Activated naive CD4-positive, alpha-beta T cell treated with anti-CD3 and anti-CD28 coated beads, Interleukin-2, amount 50 U/mL, for 24 hours (primary cell): ENCODE results near the gene TLCD2.
A peak's percentile ranks its signal among the peaks of the same experiment; 100 is the strongest.
"Not testable (repeated sequence)": the region's sequence is repeated elsewhere in the genome, so short reads cannot be mapped to it uniquely, and the experiment has no call there.

Source experiments
- H3K27ac Mint-ChIP-seq: one replicate; pipeline ENCODE4 v1.8.0; 2021; ENCODE audit warnings: mild to moderate bottlenecking, mixed read lengths
- H3K27me3 Mint-ChIP-seq: one replicate; pipeline ENCODE4 v1.8.0; 2021; ENCODE audit warnings: mixed read lengths
- H3K36me3 Mint-ChIP-seq: one replicate; pipeline ENCODE4 v1.8.0; 2021; ENCODE audit warnings: mixed read lengths
- H3K4me1 Mint-ChIP-seq: one replicate; pipeline ENCODE4 v1.8.0; 2021; ENCODE audit warnings: mixed read lengths
- H3K4me3 Mint-ChIP-seq: one replicate; pipeline ENCODE4 v1.8.0; 2021; ENCODE audit warnings: mild to moderate bottlenecking, mixed read lengths
- H3K9me3 Mint-ChIP-seq: one replicate; pipeline ENCODE4 v1.8.0; 2021; ENCODE audit warnings: mixed read lengths

TLCD2 gene

DNA sequence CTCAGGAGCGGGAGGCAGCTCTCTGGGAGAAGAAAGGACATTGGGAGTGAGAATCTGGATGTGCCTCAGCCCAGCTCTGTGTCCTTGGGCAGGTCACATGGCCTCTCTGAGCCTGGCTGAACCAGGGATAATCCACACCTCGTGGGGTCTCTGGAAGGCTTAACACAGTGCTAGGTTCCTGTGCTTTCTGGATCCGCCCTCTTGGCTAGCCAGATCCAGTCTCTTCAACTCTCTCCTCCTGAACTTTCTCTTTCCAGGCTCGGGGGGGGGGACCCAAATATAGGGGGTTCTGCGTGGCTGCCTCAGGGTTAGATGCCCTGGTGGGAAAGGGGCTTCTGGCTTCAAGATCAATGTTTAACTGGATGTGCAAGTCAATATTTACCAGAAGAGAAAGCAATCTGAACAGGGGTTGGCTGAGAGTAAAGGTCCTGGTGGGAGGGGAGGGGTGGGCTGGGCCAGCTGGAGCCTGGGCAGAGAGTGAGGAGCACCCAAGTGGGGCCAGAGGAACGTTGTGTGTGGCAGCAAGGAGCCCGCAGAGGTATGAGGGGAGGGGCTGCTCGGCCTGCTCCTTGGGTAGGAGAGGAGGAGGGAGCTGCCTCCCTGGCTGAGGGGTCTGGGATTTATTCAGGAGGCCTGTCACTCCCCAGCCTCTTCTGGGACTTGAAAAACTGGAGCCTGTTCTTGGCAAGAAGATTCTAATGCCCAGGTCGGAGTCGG is 32.4 kb upstream of the TLCD2 start, which contains the start of gene SERPINF2:
SERPINF2 (plus strand) TSS at position 501 of the 717 bp plus-strand sequence. CDS start 2,125 bp downstream, outside the sequence.
- H3K9me3 Mint-ChIP-seq, result no peaks in the 10 kb centered on the region
- H3K4me3 Mint-ChIP-seq, result no peak within 1 kb of the TSS
- no peaks in the 10 kb centered on the region for H3K27me3 Mint-ChIP-seq
- H3K36me3 Mint-ChIP-seq, result no peaks in the 10 kb centered on the region
- no peaks in the 10 kb centered on the region for H3K4me1 Mint-ChIP-seq
- no peak within 1 kb of the TSS for H3K27ac Mint-ChIP-seq

DNA sequence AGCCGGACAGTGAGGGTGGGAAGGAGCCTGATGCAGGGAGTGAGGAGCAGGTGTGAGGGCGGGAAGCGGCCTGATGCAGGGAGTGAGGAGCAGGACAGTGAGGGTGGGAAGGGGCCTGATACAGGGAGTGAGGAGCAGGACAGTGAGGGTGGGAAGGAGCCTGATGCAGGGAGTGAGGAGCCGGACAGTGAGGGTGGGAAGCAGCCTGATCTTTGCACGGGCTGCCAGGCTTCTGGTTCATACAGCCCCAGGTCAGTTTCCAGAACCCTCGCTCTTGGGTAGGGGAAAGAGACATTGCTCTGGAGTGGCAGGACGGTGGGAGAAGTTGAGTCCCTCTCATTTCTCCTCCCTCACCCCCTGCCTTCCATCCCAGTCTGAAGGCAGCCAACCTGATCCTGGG is 31.7 kb upstream of the TLCD2 start:
- not testable (repeated sequence) for H3K36me3 Mint-ChIP-seq, H3K27me3 Mint-ChIP-seq, H3K27ac Mint-ChIP-seq, H3K4me1 Mint-ChIP-seq, H3K4me3 Mint-ChIP-seq, H3K9me3 Mint-ChIP-seq

DNA sequence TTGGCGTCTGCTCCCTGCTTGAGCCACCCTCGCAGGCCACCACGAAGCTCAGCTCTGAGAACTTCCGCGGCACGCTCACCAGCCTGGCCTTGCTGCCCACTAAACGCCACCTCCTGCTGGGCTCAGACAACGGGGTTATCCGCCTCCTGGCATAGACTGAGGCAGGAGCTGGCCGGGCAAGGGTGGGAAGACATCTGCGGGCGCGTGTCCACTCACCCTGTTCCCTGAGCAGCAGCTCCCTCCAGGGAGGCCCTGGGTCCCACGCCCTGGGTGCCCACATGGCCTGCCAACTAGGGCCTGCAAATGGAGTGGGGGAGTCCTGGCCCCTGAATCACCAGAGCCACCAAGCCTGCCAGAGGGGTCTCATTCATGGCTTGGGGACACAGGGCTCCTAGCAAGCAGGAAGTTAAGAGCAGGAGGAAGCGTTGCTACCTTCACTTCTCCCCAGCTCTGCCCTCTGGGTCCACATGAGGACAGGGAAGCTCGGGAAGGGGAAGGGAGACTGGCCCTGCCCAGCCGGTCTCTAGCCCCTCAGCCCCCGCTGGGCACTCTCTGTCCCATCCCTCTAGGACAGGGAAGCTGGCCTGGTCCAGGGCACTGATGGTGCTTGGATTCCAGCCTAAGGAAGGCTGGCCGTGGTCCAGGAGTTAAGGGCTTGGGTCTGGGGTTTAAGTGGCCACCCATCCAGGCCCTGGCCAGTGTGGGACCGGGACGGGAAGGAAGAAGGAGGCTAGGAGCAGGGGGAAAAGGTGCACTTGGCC is 27.5 kb upstream of the TLCD2 start:
- Mint-ChIP-seq H3K27me3 (no peaks in the 10 kb centered on the region), H3K9me3 (no peaks in the 10 kb centered on the region), H3K4me3 (no peak overlapping the region), H3K27ac (no peak overlapping the region), H3K4me1 (peaks cover 6% of the 10 kb centered on the region), H3K36me3 (no peaks in the 10 kb centered on the region)

DNA sequence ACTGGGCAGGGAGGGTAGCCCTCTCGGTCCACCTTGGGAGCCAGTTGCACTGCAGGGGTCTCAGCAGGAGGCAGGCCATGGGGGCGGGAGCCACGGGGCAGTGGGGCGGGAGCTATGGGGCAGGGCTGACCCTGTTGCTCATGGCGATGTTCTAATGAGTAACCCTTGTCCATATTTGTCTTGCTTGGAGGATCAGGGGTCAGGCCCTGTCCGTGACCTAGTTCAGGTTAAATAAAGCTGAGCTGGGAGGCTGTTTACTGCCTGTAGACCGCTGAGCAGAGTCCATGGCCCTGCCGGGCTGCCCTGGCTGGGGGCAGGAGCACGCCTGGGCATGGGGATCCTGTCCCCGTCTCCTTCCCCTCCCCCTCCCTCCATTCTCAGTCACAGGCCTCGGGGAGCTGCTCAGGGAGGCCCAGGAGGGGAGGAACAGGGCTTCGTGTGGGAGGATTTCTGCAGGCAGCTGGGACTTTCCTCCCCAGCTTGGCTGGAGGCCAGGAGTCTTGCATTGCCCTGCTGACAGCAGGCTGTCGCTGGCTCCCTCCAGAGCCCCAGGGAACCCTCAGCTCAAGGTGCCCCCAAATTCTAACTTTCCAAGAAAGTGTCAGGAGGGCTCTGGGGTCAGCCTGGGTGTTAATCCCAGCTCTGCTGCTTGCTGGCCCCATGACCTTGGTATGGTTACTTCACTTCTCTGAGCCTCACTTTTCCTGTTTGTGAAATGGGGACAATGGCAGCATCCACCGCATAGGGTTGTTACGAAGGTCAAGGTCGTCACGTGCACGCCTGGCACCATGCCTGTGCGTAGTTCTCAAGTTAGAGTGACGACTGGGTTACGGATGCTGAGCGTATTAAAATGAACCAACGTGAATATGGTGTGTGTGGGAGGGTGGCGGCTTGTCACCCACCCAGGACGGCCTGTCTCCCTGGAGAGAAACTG is 26.4 kb upstream of the TLCD2 start:
- Mint-ChIP-seq H3K4me3 (no peak overlapping the region), H3K27ac (no peak overlapping the region), H3K36me3 (no peaks in the 10 kb centered on the region), H3K4me1 (peaks cover 6% of the 10 kb centered on the region), H3K9me3 (no peaks in the 10 kb centered on the region), H3K27me3 (no peaks in the 10 kb centered on the region)

DNA sequence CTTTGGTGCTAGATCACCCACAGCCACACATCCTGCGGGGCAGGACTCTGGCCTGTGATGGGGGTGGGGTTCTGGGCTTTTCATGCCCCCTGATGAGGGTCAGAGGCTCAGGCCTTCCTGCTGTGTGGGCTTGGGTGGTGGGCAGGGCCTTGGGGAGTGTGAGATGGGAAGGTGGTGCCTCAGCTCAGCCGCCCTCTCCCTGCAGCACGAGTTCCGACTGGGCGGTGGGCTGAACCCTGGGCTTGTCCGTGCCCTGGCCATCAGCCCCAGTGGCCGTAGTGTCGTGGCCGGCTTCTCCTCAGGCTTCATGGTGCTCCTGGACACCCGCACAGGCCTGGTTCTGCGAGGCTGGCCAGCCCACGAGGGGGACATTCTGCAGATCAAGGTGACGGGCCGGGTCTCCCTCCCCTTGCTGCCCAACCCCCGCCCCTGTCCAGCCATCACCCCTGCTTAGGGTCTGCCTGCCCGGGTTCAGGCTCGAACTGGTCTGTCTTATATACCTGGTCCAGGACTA is 25.7 kb upstream of the TLCD2 start:
- H3K36me3 Mint-ChIP-seq, result no peaks in the 10 kb centered on the region
- H3K4me1 Mint-ChIP-seq, result peaks cover 6% of the 10 kb centered on the region
- no peaks in the 10 kb centered on the region for H3K27me3 Mint-ChIP-seq
- no peak overlapping the region for H3K4me3 Mint-ChIP-seq
- H3K9me3 Mint-ChIP-seq, result no peaks in the 10 kb centered on the region
- no peak overlapping the region for H3K27ac Mint-ChIP-seq

DNA sequence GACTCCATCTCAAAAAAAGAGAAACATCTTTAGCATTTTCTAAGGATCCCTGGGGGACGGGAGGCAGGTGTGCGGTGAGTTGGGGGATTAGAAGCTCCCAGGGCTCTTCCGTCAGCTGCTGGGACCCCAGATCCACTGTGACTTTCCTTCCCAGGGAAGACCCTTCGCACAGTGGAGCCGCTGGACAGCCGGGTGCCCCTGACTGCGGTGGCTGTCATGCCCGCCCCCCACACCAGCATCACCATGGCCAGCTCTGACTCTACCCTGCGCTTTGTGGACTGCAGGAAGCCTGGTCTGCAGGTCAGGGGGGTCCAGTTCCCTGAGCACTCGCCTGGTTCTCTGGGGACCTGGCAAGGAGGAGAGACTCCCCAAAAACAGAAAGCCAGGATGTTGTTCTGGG is 25.2 kb upstream of the TLCD2 start:
- Mint-ChIP-seq H3K9me3 (no peaks in the 10 kb centered on the region), H3K36me3 (no peaks in the 10 kb centered on the region), H3K27ac (no peak overlapping the region), H3K4me1 (peaks cover 6% of the 10 kb centered on the region), H3K4me3 (no peak overlapping the region), H3K27me3 (no peaks in the 10 kb centered on the region)

GRCh38 chr17:1733759-1734158 is 23.6 kb upstream of the TLCD2 start:
- Mint-ChIP-seq H3K36me3 (peaks cover 2% of the 10 kb centered on the region), H3K27ac (no peak overlapping the region), H3K9me3 (no peaks in the 10 kb centered on the region), H3K4me1 (peaks cover 18% of the 10 kb centered on the region), H3K27me3 (no peaks in the 10 kb centered on the region), H3K4me3 (no peak overlapping the region)

GRCh38 chr17:1732833-1733321 is 22.7 kb upstream of the TLCD2 start:
- H3K4me3 Mint-ChIP-seq, result no peak overlapping the region
- H3K27ac Mint-ChIP-seq, result no peak overlapping the region
- H3K9me3 Mint-ChIP-seq, result no peaks in the 10 kb centered on the region
- peaks cover 2% of the 10 kb centered on the region for H3K36me3 Mint-ChIP-seq
- no peaks in the 10 kb centered on the region for H3K27me3 Mint-ChIP-seq
- peaks cover 26% of the 10 kb centered on the region for H3K4me1 Mint-ChIP-seq

- H3K4me3 Mint-ChIP-seq, result no peak overlapping the region
- no peaks in the 10 kb centered on the region for H3K9me3 Mint-ChIP-seq
- H3K36me3 Mint-ChIP-seq, result peaks cover 2% of the 10 kb centered on the region
- H3K4me1 Mint-ChIP-seq, result peaks cover 26% of the 10 kb centered on the region
- H3K27ac Mint-ChIP-seq, result no peak overlapping the region
- no peaks in the 10 kb centered on the region for H3K27me3 Mint-ChIP-seq
Measured at GRCh38 chr17:1732241-1732832, 22.2 kb upstream of the TLCD2 start.

DNA sequence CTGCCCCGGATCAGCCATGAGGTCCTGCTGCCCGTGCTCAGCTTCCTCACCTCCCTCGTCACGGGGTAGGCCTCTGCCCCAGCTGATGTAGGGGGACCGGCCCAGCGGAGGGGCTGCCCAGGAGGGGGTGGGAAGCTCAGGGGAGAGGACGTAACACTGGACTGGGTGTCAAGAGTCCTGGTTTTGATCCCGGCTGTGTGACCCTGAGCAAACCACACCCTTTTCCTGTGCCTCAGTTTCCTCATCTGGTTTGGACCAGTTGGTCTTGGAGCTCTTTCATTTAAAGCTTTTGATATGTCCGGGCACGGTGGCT is 21.0 kb upstream of the TLCD2 start:
- no peak overlapping the region for H3K4me3 Mint-ChIP-seq
- H3K27ac Mint-ChIP-seq, result no peak overlapping the region
- no peaks in the 10 kb centered on the region for H3K27me3 Mint-ChIP-seq
- H3K36me3 Mint-ChIP-seq, result peaks cover 2% of the 10 kb centered on the region
- H3K4me1 Mint-ChIP-seq, result peaks cover 23% of the 10 kb centered on the region
- no peaks in the 10 kb centered on the region for H3K9me3 Mint-ChIP-seq

DNA sequence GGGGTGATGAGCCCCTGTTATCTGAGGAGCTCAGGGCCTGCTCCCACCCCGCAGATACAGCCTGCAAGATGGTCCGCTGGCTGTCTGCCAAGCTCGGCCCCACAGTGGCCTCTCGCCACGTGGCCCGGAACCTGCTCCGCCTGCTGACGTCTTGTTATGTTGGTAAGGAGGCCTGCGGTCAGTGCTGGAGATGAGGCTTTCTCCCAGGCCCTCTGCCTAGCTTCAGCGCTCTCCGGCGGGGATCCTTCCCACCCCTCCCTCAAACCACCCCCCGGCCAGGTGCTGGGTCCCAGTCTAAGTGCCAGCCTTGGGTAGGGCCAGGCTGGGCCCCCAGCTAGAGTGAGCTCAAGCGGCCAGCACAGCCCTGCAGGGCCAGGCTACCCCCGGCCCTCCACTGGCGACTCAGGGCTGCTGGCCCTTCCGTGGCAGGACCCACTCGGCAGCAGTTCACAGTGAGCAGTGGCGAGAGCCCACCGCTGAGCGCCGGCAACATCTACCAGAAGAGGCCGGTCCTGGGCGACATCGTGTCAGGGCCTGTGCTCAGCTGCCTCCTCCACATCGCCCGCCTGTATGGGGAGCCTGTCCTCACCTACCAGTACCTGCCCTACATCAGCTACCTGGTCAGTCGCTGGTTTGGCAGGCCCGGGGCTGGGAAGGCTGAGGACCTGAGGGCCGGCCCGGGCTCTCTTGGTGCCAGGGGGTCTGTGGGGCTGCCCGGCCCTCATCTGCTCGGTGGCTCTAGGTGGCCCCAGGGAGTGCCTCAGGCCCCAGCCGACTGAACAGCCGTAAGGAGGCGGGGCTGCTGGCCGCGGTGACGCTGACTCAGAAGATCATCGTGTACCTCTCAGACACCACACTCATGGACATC is 20.4 kb upstream of the TLCD2 start:
- H3K4me3 Mint-ChIP-seq, result no peak overlapping the region
- peaks cover 26% of the 10 kb centered on the region for H3K4me1 Mint-ChIP-seq
- H3K27me3 Mint-ChIP-seq, result no peaks in the 10 kb centered on the region
- peaks cover 4% of the 10 kb centered on the region for H3K36me3 Mint-ChIP-seq
- H3K27ac Mint-ChIP-seq, result no peak overlapping the region
- H3K9me3 Mint-ChIP-seq, result no peaks in the 10 kb centered on the region

GRCh38 chr17:1729966-1730325 is 19.8 kb upstream of the TLCD2 start:
- Mint-ChIP-seq H3K27me3 (no peaks in the 10 kb centered on the region), H3K36me3 (peaks cover 4% of the 10 kb centered on the region), H3K9me3 (no peaks in the 10 kb centered on the region), H3K4me1 (peaks cover 29% of the 10 kb centered on the region), H3K4me3 (peak overlapping the region; percentile 49), H3K27ac (no peak overlapping the region)

GRCh38 chr17:1727876-1728630 is 17.9 kb upstream of the TLCD2 start:
- H3K4me3 Mint-ChIP-seq, result peak overlapping the region; percentile 36
- H3K27ac Mint-ChIP-seq, result peak overlapping the region; percentile 55
- H3K4me1 Mint-ChIP-seq, result peaks cover 35% of the 10 kb centered on the region
- no peaks in the 10 kb centered on the region for H3K9me3 Mint-ChIP-seq
- peaks cover 4% of the 10 kb centered on the region for H3K36me3 Mint-ChIP-seq
- H3K27me3 Mint-ChIP-seq, result no peaks in the 10 kb centered on the region

DNA sequence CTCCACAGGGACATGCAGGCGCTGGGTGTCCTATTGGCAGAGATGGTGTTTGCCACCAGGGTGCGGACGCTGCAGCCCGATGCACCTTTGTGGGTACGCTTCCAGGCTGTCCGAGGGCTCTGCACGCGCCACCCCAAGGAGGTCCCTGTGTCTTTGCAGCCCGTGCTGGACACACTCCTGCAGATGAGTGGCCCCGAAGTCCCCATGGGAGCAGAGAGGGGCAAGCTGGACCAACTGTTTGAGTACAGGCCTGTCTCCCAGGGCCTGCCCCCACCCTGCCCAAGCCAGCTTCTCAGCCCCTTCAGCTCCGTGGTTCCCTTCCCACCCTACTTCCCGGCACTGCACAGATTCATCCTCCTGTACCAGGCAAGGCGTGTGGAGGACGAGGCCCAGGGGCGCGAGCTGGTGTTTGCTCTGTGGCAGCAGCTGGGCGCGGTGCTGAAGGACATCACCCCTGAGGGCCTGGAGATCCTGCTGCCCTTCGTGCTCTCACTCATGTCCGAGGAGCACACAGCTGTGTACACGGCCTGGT is 17.1 kb upstream of the TLCD2 start:
- Mint-ChIP-seq H3K27me3 (no peaks in the 10 kb centered on the region), H3K36me3 (peaks cover 4% of the 10 kb centered on the region), H3K4me3 (no peak overlapping the region), H3K9me3 (no peaks in the 10 kb centered on the region), H3K27ac (no peak overlapping the region), H3K4me1 (peaks cover 39% of the 10 kb centered on the region)
